ENCODE data around the gene MYLK4. TPM values are rescaled to one million over a fixed set of nuclear protein-coding genes. Genes with fewer than 3 reads are reported as not detected.
A peak's percentile ranks its signal among the peaks of the same experiment; 100 is the strongest.

MYLK4 gene
- total RNA-seq, 1 donor from 2014 or later: 0.51 TPM

GRCh38 chr6:2741756-2742155 is 9.0 kb downstream of the MYLK4 start:
- DNase-seq (ENCODE audit: low spot score): no peak
- intact Hi-C loops (cut with DNase I): no loop called here

DNA sequence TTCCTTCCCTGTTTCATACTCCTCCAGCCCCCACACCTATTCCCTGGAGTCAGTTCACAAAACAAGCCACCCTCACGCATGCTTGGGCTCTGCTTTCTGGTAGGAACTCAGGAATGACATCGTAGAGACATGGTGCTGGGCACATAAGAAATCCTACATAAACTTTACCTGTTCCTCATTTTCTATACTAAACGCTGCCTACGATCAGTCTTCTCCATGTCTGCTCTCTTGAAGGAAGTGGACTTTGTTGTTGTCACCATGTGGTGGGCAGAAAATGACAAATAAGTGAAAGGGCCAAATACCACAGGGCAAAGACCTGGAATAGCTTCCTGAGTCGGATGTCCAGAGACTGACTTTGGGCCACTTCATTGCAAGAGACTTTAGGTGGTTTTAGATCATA is 10.1 kb downstream of the MYLK4 start:
- intact Hi-C loops (cut with DNase I): no loop called here
- no peak for DNase-seq (ENCODE audit: low spot score)

DNA sequence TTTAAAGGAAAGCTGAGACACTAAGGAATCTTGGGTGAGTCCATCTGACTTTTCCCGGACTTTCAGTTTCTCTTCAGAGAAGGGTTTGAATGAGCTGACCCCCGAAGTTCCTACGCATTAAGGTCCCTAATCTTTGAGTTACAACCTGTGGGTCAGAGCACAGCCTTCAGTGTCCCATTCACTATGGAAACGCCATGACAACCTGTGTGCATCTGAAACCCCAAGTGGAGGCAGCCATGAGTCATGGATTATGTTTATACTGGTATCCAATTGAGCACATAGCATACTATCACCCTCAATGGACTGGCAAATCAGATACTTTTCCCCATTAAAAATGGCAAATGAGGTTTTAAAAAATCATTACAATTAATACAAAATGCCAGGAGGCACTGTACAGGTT is 11.4 kb downstream of the MYLK4 start:
- DNase-seq (ENCODE audit: low spot score): no peak
- intact Hi-C loops (cut with DNase I): no loop called here

- intact Hi-C loops (cut with DNase I): no loop called here
- no peak for DNase-seq (ENCODE audit: low spot score)
Observed at GRCh38 chr6:2738373-2738979, 12.2 kb downstream of the MYLK4 start.

GRCh38 chr6:2737885-2738284 is 12.8 kb downstream of the MYLK4 start:
- DNase-seq (ENCODE audit: low spot score): no peak
- intact Hi-C loops (cut with DNase I): no loop called here

DNA sequence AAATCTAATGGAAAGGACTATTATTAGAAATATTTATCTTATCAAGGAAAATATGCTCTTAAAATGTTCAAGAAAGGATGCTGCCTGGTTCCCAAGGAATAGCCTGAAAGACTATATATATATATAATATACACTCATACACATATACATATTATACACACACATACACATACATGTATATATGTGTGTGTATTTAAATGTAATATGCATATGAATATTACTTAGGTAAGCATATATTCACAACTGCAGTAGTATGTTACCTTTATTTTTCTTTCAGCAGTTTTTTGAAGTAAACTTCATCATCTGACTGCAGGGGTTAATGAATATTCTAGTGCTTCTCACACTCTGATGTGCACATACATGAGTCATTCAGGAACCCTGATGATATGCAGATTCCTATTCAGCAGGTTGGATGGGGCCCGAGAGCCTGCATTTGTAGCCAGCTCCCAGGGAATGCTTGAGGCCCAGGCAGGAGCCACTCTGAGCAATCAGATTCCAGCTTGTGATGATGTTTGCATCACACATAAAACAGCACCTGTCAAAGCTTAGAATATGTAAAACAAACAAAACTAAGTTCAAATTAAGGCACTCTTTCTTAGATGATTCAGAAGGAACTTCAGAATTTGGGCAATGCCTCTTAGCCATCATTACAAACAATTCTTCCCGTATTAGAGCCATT is 16.1 kb downstream of the MYLK4 start:
- DNase-seq (ENCODE audit: low spot score): no peak
- intact Hi-C loops (cut with DNase I): no loop called here

DNA sequence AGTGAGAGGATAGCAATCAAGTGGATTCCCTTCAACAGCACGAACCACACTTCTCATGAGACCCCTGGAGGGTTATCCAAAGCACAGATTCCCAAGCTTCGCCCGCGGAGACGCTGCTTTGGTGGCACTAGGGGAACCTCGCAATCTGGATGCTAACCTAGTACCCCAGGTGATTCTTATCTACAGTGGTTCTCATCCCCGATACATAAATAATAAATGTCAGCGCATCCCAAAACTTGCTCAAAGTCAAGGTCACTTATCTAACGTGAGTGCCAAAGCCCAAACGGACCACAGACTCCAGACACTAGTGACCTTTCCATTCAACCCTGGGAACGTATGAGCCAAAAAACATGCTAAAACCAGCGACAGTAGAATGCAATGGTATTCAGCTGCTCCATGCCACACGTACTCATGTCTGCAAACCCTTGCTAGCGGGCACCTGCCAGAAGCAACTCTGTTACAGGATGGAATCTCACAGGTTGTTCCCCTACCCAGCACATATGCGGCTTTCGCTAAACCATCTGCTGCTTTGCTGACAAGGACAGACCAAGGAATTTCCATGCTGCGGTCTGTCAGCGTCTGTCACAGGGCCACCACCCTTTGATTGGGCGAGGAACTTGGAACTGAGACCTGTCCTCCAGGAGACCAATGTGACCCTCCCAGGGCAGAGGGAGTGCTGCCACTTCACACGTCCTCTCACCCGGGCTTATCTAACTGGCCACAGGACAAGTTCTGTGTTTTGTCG is 16.8 kb downstream of the MYLK4 start:
- DNase-seq (ENCODE audit: low spot score): peak; percentile 76
- intact Hi-C loops (cut with DNase I): no loop called here

DNA sequence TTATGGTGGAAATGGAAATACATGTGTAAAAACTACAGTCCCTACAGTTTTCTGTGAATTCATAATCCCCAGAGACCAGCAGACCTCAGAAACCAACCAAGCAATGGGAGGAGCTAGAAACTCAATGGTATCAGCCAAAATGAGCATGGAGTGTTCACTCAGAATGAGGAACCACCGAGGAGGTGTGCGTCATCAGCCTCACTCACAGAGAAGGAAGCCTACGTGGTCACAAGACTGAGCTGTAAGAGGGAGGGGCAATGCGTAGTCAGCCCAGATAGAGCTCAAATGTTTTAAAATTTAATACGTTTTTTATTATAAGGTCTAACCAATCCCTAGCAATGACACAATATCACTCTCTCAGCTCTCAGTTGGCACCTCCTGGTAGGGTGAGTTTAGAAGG is 17.4 kb downstream of the MYLK4 start:
- intact Hi-C loops (cut with DNase I): no loop called here
- DNase-seq (ENCODE audit: low spot score): peak; percentile 82

GRCh38 chr6:2732503-2733089 is 18.1 kb downstream of the MYLK4 start:
- intact Hi-C loops (cut with DNase I): no loop called here
- no peak for DNase-seq (ENCODE audit: low spot score)

DNA sequence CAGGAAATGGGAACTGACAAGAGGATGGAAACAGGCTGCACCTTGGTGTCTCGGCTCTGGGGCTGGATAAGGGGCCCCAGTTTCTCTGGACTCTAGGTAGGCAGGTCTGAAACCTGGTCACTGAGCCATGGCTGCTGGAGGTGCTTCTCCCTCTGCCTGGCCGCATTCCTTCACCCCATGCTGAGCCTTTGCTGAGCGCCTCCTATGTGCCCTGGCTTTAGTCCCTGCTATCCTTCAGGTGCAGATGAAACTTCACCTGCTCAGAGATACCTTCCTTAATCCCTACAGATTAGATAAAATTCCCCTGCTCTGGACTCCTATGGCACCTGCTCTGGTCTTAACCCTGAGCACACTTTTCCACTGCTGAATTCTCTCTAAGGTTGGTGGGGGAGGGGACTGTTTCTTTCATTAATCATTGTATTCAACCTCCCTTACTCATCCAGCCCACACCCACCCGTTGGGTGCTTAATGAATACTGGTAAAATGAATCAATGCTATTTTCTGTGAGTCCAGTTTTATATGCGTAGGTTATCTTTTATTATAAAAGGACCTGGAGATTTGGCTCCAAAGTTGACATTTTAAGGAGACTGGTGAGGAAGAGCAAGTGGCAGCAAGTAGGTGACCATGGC is 19.3 kb downstream of the MYLK4 start:
- no peak for DNase-seq (ENCODE audit: low spot score)
- intact Hi-C loops (cut with DNase I): no loop called here

- no peak for DNase-seq (ENCODE audit: low spot score)
- intact Hi-C loops (cut with DNase I): no loop called here
Observed at GRCh38 chr6:2730353-2731107, 20.2 kb downstream of the MYLK4 start.

DNA sequence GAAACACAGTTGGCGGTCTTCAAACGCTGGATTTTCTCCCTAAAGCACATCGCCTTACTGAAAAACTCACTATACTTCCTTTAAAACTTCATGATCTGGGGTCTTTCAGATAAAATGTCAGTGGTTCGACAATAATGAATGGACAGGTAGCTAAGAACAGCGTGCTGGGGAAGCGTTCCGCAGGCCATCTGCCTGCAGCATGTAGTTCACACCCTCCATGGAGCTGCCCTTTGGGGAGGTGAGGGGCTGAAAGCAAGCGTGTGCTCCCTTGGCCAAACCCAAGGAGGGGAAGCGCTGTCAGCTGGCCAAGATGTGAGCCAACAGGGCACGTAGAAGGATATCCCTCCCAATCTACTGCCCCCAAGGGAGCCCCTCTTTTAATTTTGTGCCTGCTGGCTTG is 20.8 kb downstream of the MYLK4 start:
- no peak for DNase-seq (ENCODE audit: low spot score)
- intact Hi-C loops (cut with DNase I): no loop called here

DNA sequence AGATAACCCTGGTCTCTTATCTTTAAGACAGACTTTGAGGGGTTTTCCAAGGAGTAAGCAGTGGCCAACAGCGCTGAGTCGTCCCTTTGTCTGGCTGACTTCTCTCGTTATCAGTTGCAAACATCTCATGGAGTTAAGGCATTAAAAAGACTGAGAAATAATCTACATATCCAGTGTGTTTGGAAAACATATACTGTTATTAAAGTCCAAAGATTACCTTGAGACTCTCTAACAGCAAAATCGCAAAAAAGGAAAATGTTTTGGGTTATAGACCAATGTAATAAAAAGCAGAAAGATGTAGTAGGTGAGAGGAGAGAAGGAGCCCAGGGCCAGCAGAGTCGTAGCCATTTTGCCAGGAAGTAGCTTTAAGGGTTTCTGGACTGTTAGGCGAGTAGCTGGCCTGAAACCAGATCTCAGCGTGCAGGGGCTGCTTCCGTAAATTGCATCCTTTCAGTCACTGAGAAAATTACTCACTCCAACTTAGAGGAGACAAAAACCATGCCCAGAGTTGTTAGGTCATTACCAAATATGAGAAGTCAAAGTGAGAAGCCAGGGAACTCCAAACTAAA is 24.6 kb downstream of the MYLK4 start:
- DNase-seq (ENCODE audit: low spot score): no peak
- intact Hi-C loops (cut with DNase I): no loop called here

DNA sequence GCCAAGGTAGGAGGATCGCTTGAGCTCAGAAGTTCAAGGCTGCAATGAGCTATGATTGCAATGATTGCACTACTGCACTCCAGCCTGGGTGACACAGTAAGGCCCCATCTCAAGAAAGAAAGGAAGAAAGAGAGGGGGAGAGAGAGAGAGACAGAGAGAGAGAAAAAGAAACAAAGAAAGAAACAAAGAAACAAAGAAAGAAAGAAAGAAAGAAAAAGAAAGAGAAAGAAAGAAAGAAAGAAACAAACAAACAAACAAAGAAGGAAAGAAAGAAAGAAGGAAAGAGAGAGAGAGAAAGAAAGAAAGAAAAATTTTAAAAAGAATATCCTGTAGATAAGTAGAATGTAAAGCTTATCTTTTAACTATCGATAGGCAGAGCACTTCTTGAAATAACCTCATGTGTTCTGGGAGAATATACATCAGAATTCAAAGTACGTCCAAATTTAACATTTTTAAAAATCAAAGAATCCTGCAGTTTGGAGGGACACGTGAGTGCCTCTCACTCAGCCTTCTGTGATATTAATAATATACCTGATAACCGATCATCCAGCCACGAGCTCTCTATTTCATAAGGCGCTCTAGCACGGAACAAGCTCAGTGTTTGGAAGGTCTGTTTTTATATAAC is 25.2 kb downstream of the MYLK4 start:
- no peak for DNase-seq (ENCODE audit: low spot score)
- intact Hi-C loops (cut with DNase I): no loop called here

DNA sequence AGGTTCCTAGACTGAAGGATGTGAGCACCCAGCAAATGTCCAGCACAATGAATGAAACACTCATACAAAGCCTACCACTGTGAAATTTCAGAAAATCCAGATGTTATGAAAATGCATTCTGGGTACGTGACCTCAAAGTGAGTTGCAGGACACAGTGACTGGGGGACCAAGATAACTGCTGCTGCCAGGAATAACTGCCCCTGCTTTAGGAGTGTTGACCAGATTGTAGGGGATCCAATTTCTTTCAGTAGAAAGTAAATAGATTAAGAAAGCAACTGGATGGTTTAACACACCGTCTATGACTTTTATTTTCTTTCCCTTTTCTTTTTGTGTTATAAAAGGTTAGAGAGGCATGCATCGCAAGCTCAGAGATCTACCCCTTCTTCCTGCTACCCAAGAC is 29.5 kb downstream of the MYLK4 start:
- no peak for DNase-seq (ENCODE audit: low spot score)
- intact Hi-C loops (cut with DNase I): no loop called here

GRCh38 chr6:2719093-2719455 is 31.6 kb downstream of the MYLK4 start:
- intact Hi-C loops (cut with DNase I): no loop called here

GRCh38 chr6:2718334-2719092 is 32.2 kb downstream of the MYLK4 start:
- intact Hi-C loops (cut with DNase I): no loop called here
- DNase-seq (ENCODE audit: low spot score): no peak

More at GRCh38 chr6:2719093-2719455, 31.6 kb downstream of the MYLK4 start:
- DNase-seq (ENCODE audit: low spot score): no peak

Measured in cardiac septum (tissue), 1 donor.